ENCODE measurements around the gene PKIB. TPM values are rescaled to one million over a fixed set of nuclear protein-coding genes. Genes with fewer than 3 reads are reported as not detected.

The PKIB gene
- total and polyA plus RNA-seq, 8 donors, result 1.2 to 2.7 (median 2.2) TPM

DNA sequence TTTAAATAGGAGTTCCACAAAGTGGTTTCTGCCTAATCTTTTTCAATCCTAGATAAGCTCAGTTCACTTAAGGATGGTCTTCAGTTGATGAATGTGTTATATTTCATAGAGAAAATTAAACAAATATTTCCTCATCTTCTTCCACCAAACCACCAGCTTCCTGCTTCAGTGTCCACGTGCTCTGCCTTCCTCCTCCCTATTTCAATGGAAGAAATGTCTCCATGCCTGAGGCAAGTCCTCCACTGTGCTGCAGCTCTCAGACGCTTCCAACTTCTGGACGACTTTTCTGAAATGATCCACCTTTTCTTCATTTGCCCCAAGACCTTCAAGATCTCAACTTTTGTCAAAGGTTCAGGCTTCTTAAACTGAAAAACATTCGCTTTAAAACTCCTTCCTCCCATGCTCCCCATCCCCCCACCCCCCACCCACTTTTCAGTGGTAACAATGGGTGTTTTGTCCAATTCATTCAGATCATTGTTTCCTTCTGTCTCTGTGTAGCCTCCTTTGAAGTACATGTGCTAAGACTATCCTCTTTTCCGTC is 144.1 kb downstream of the PKIB start:
- intact Hi-C loops (cut with DNase I), result no loop called here
- Histone ChIP-seq H3K4me3 (peak overlapping the region in 1 of 2 donors; percentile 1), H3K27me3 (no peaks in the 10 kb centered on the region), H3K9me3 (no peaks in the 10 kb centered on the region), H3K27ac (peak overlapping the region in 1 of 2 donors; percentile 63), H3K36me3 (no peaks in the 10 kb centered on the region), H3K4me1 (peaks cover 0 to 28% of the 10 kb centered on the region in 2 donors)
- ATAC-seq, result peak; percentile 20
- DNase-seq, result no peak
- TF ChIP-seq, protein P1, sequence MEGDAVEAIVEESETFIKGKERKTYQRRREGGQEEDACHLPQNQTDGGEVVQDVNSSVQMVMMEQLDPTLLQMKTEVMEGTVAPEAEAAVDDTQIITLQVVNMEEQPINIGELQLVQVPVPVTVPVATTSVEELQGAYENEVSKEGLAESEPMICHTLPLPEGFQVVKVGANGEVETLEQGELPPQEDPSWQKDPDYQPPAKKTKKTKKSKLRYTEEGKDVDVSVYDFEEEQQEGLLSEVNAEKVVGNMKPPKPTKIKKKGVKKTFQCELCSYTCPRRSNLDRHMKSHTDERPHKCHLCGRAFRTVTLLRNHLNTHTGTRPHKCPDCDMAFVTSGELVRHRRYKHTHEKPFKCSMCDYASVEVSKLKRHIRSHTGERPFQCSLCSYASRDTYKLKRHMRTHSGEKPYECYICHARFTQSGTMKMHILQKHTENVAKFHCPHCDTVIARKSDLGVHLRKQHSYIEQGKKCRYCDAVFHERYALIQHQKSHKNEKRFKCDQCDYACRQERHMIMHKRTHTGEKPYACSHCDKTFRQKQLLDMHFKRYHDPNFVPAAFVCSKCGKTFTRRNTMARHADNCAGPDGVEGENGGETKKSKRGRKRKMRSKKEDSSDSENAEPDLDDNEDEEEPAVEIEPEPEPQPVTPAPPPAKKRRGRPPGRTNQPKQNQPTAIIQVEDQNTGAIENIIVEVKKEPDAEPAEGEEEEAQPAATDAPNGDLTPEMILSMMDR (IDR thresholded peaks at IDR 0.05), result no peak

DNA sequence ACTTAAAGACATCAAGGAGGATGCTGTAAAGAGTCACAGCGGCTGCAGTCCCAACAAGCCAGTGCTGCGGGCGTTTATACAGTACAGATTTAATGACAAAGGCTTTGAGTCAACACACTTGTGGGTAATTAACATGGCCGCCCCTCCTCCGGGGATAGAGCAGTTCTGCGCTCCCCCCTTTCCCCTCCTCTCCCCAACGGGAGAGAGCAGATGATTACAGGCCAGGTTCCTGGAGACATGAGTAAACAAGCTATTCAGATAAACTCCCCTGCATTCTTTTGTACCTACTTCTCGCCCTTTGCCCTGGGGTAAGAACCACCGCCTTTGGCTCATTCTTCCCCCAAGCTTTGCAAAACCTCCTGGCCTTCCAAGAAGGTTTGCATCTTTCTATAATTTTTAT is 145.7 kb downstream of the PKIB start:
- intact Hi-C loops (cut with DNase I), result no loop called here
- Histone ChIP-seq H3K4me3 (no peak overlapping the region), H3K9me3 (no peaks in the 10 kb centered on the region), H3K27ac (no peak overlapping the region), H3K27me3 (no peaks in the 10 kb centered on the region), H3K4me1 (peaks cover 0 to 30% of the 10 kb centered on the region in 2 donors), H3K36me3 (no peaks in the 10 kb centered on the region)
- ATAC-seq (no peak), DNase-seq (no peak)
- TF ChIP-seq, protein P1 (IDR thresholded peaks at IDR 0.05), result no peak

DNA sequence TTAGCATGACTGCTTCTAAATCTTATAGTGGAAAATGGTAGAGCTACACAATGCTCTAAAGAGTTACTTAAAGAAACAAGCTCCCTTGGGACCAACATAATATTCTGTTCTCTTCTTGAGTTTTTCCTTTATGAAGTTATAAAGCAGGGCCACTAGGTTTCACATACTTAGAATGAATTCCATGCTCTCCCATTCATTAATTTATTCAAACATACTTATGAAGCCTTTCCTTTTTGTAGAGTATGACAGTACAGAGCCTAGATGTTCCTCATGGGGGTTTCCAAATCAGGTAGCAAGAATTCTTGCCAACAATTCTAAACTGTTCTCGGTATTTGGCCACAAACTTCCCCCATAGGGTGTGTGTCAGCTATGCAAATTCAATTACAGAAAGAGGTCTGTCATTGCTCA is 148.7 kb downstream of the PKIB start:
- intact Hi-C loops (cut with DNase I), result no loop called here
- peak overlapping the region in 1 of 2 donors; percentile 53 for H3K27ac ChIP-seq
- TF ChIP-seq, protein P1 (IDR thresholded peaks at IDR 0.05), result no peak
- H3K36me3 ChIP-seq, result no peaks in the 10 kb centered on the region
- DNase-seq (no peak), ATAC-seq (no peak)
- H3K9me3 ChIP-seq, result no peaks in the 10 kb centered on the region
- no peak overlapping the region for H3K4me3 ChIP-seq
- H3K4me1 ChIP-seq, result peaks cover 0 to 19% of the 10 kb centered on the region in 2 donors
- no peaks in the 10 kb centered on the region for H3K27me3 ChIP-seq

DNA sequence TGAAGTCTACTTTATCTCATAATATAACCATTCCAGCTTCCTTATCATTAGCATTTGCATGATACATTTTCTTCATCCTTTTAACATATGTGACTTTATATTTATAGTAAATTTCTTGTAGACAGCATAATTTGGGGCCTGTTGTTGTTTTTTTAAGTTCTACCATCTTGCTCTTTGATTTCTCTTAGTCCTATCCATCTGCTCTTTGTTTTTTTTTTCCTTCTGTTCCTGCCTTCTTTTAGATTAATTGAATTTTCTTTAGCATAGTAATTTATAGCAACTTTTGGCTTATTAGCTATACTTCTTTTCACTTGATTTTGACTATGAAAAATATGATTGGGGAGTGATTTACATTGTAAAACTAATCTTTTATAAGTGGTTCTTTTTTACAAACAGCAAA is 150.1 kb downstream of the PKIB start:
- no peaks in the 10 kb centered on the region for H3K36me3 ChIP-seq
- H3K9me3 ChIP-seq, result no peaks in the 10 kb centered on the region
- no peak overlapping the region for H3K4me3 ChIP-seq
- TF ChIP-seq, protein P1 (IDR thresholded peaks at IDR 0.05), result no peak
- no peak overlapping the region for H3K27ac ChIP-seq
- no peak for ATAC-seq
- no peak for DNase-seq
- intact Hi-C loops (cut with DNase I), result no loop called here
- H3K27me3 ChIP-seq, result no peaks in the 10 kb centered on the region
- H3K4me1 ChIP-seq, result peaks cover 0 to 9% of the 10 kb centered on the region in 2 donors

DNA sequence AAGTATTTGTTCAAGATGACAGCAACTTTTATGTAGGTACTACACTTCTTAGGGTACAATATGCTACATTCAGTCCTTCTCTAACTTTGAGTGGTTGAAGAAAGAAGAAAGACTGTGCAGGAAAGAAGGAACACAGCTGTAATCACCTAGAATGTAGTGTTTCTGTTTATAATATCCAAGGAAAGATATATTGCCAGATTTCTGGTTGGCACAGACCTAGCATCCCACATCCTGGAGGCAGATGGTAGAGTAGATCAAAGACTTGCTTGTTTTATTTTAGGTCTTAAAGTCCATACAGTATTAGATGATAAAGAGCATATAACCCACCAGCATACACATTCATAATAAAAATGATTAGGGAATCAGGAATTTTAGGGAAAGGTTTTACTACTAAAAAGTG is 156.1 kb downstream of the PKIB start:
- TF ChIP-seq, protein P1 (IDR thresholded peaks at IDR 0.05), result no peak
- Histone ChIP-seq H3K36me3 (no peaks in the 10 kb centered on the region), H3K4me3 (no peak overlapping the region), H3K27me3 (no peaks in the 10 kb centered on the region), H3K9me3 (no peaks in the 10 kb centered on the region), H3K4me1 (peaks cover 0 to 10% of the 10 kb centered on the region in 2 donors), H3K27ac (no peak overlapping the region)
- DNase-seq (no peak), ATAC-seq (no peak)
- intact Hi-C loops (cut with DNase I), result no loop called here

Measured in left lung (tissue), 10 donors.